Glutamatergic neuron (in vitro differentiated cells): Measurements from ENCODE around the gene SULT1C3. TPM values are rescaled to one million over a fixed set of nuclear protein-coding genes. Genes with fewer than 3 reads are reported as not detected.

Experiments
- DNase-seq: peaks from one replicate; pipeline ENCODE4 v3.0.0; 2022
- H3K27ac Mint-ChIP-seq: one replicate; pipeline ENCODE4 v1.8.0; 2020; ENCODE audit warnings: mild to moderate bottlenecking, mixed read lengths, inconsistent platforms; ENCODE audit not compliant: unreplicated experiment
- H3K27me3 Mint-ChIP-seq: one replicate; pipeline ENCODE4 v1.8.0; 2020; ENCODE audit warnings: mild to moderate bottlenecking, moderate library complexity, mixed read lengths, inconsistent platforms; ENCODE audit not compliant: unreplicated experiment
- H3K36me3 Mint-ChIP-seq: one replicate; pipeline ENCODE4 v1.8.0; 2020; ENCODE audit warnings: mild to moderate bottlenecking, mixed read lengths, inconsistent platforms; ENCODE audit not compliant: unreplicated experiment
- H3K4me1 Mint-ChIP-seq: one replicate; pipeline ENCODE4 v1.8.0; 2020; ENCODE audit warnings: mild to moderate bottlenecking, low read depth, mixed read lengths, inconsistent platforms; ENCODE audit not compliant: unreplicated experiment
- H3K4me3 Mint-ChIP-seq: one replicate; pipeline ENCODE4 v1.8.0; 2020; ENCODE audit warnings: mild to moderate bottlenecking, mixed read lengths, inconsistent platforms; ENCODE audit not compliant: unreplicated experiment
- H3K9me3 Mint-ChIP-seq: one replicate; pipeline ENCODE4 v1.8.0; 2020; ENCODE audit warnings: mild to moderate bottlenecking, moderate library complexity, mixed read lengths, inconsistent platforms; ENCODE audit not compliant: unreplicated experiment
- CTCF ChIP-seq: fragments of 200-600 bp; sonication (generic); IDR thresholded peaks from one replicate; pipeline ENCODE4 v1.5.0; 2021; ENCODE audit not compliant: partially characterized antibody, unreplicated experiment
- total RNA-seq: library from RNA; stranded (reverse); fragmentation: NEBNext Ultra II Directional; extraction: Animal tissue kit (Norgen Biotek cat#: 25700); gene quantifications from one replicate; pipeline ENCODE4 v1.2.1, GENCODE V29; 2021; ENCODE audit not compliant: unreplicated experiment

Gene SULT1C3
- total RNA-seq, 1 donor from 2014 or later, result not detected

- no peak for TF ChIP-seq CTCF
- Mint-ChIP-seq H3K27ac (no peak overlapping the region), H3K9me3 (peaks cover 7% of the 10 kb centered on the region), H3K4me1 (no peaks in the 10 kb centered on the region), H3K27me3 (no peaks in the 10 kb centered on the region), H3K36me3 (peaks cover 7% of the 10 kb centered on the region), H3K4me3 (no peak overlapping the region)
- no peak for DNase-seq
Measured at GRCh38 chr2:108236676-108237335, 3.0 kb upstream of the SULT1C3 start.

GRCh38 chr2:108240966-108241365 lies 1.2 kb downstream of the SULT1C3 start:
- Mint-ChIP-seq H3K9me3 (peaks cover 5% of the 10 kb centered on the region), H3K4me1 (no peaks in the 10 kb centered on the region), H3K36me3 (peaks cover 7% of the 10 kb centered on the region), H3K27ac (no peak overlapping the region), H3K4me3 (no peak overlapping the region), H3K27me3 (no peaks in the 10 kb centered on the region)
- no peak for TF ChIP-seq CTCF
- no peak for DNase-seq

- Mint-ChIP-seq H3K9me3 (peaks cover 4% of the 10 kb centered on the region), H3K27me3 (no peaks in the 10 kb centered on the region), H3K4me3 (no peak overlapping the region), H3K4me1 (no peaks in the 10 kb centered on the region), H3K36me3 (peaks cover 1% of the 10 kb centered on the region), H3K27ac (no peak overlapping the region)
- no peak for DNase-seq
- TF ChIP-seq CTCF, result no peak
Measured at GRCh38 chr2:108243566-108243965, 3.8 kb downstream of the SULT1C3 start.

GRCh38 chr2:108244667-108245414 lies 5.1 kb downstream of the SULT1C3 start:
- Mint-ChIP-seq H3K9me3 (peaks cover 4% of the 10 kb centered on the region), H3K27me3 (no peaks in the 10 kb centered on the region), H3K27ac (no peak overlapping the region), H3K36me3 (no peaks in the 10 kb centered on the region), H3K4me3 (no peak overlapping the region), H3K4me1 (no peaks in the 10 kb centered on the region)
- TF ChIP-seq CTCF, result no peak
- no peak for DNase-seq

GRCh38 chr2:108253106-108253505 lies 13.3 kb downstream of the SULT1C3 start:
- DNase-seq, result no peak
- TF ChIP-seq CTCF, result no peak
- no peak overlapping the region for H3K27ac Mint-ChIP-seq
- H3K4me1 Mint-ChIP-seq, result no peaks in the 10 kb centered on the region
- no peak overlapping the region for H3K4me3 Mint-ChIP-seq
- no peaks in the 10 kb centered on the region for H3K9me3 Mint-ChIP-seq
- H3K27me3 Mint-ChIP-seq, result no peaks in the 10 kb centered on the region
- no peaks in the 10 kb centered on the region for H3K36me3 Mint-ChIP-seq
